ENCODE measurements around the gene BCOR.

BCOR gene

GRCh38 chrX:40145001-40145922 lies 47.5 kb upstream of the BCOR start:
- H3K4me3 ChIP-seq (ENCODE audit: severe bottlenecking), result peak overlapping the region; percentile 40
- no peak overlapping the region for H3K27ac ChIP-seq (ENCODE audit: poor library complexity, severe bottlenecking)

GRCh38 chrX:40144576-40144975 lies 46.8 kb upstream of the BCOR start:
- Histone ChIP-seq H3K4me3 (ENCODE audit: severe bottlenecking) (no peak overlapping the region), H3K4me1 (ENCODE audit: insufficient read depth, poor library complexity, severe bottlenecking) (no peaks in the 10 kb centered on the region)

More at GRCh38 chrX:40145001-40145922, 47.5 kb upstream of the BCOR start:
- TF ChIP-seq CTCF (IDR thresholded peaks at IDR 0.05; ENCODE audit: poor library complexity, severe bottlenecking), result no peak
- Histone ChIP-seq H3K4me1 (ENCODE audit: insufficient read depth, poor library complexity, severe bottlenecking) (no peaks in the 10 kb centered on the region), H3K27me3 (ENCODE audit: insufficient read depth, poor library complexity, severe bottlenecking) (no peaks in the 10 kb centered on the region), H3K9me3 (ENCODE audit: severe bottlenecking) (no peaks in the 10 kb centered on the region), H3K36me3 (ENCODE audit: low read depth) (no peaks in the 10 kb centered on the region)
- DNase-seq (ENCODE audit: low spot score) (no peak), ATAC-seq (ENCODE audit: low read depth) (peak; percentile 48)

GRCh38 chrX:40143987-40144386 lies 46.2 kb upstream of the BCOR start:
- Histone ChIP-seq H3K36me3 (ENCODE audit: low read depth) (no peaks in the 10 kb centered on the region), H3K27me3 (ENCODE audit: insufficient read depth, poor library complexity, severe bottlenecking) (no peaks in the 10 kb centered on the region), H3K4me3 (ENCODE audit: severe bottlenecking) (no peak overlapping the region), H3K4me1 (ENCODE audit: insufficient read depth, poor library complexity, severe bottlenecking) (no peaks in the 10 kb centered on the region), H3K9me3 (ENCODE audit: severe bottlenecking) (no peaks in the 10 kb centered on the region), H3K27ac (ENCODE audit: poor library complexity, severe bottlenecking) (no peak overlapping the region)
- no peak for ATAC-seq (ENCODE audit: low read depth)
- no peak for DNase-seq (ENCODE audit: low spot score)
- no peak for TF ChIP-seq CTCF (IDR thresholded peaks at IDR 0.05; ENCODE audit: poor library complexity, severe bottlenecking)

More at GRCh38 chrX:40144576-40144975, 46.8 kb upstream of the BCOR start:
- H3K27me3 ChIP-seq (ENCODE audit: insufficient read depth, poor library complexity, severe bottlenecking), result no peaks in the 10 kb centered on the region
- no peaks in the 10 kb centered on the region for H3K36me3 ChIP-seq (ENCODE audit: low read depth)
- no peak for TF ChIP-seq CTCF (IDR thresholded peaks at IDR 0.05; ENCODE audit: poor library complexity, severe bottlenecking)
- H3K9me3 ChIP-seq (ENCODE audit: severe bottlenecking), result no peaks in the 10 kb centered on the region
- ATAC-seq (ENCODE audit: low read depth), result no peak
- H3K27ac ChIP-seq (ENCODE audit: poor library complexity, severe bottlenecking), result no peak overlapping the region
- DNase-seq (ENCODE audit: low spot score), result no peak

- H3K4me1 ChIP-seq (ENCODE audit: insufficient read depth, poor library complexity, severe bottlenecking), result no peaks in the 10 kb centered on the region
- no peak overlapping the region for H3K27ac ChIP-seq (ENCODE audit: poor library complexity, severe bottlenecking)
- H3K27me3 ChIP-seq (ENCODE audit: insufficient read depth, poor library complexity, severe bottlenecking), result no peaks in the 10 kb centered on the region
- no peak overlapping the region for H3K4me3 ChIP-seq (ENCODE audit: severe bottlenecking)
- ATAC-seq (ENCODE audit: low read depth) (no peak), DNase-seq (ENCODE audit: low spot score) (no peak)
- no peaks in the 10 kb centered on the region for H3K9me3 ChIP-seq (ENCODE audit: severe bottlenecking)
- no peak for TF ChIP-seq CTCF (IDR thresholded peaks at IDR 0.05; ENCODE audit: poor library complexity, severe bottlenecking)
- no peaks in the 10 kb centered on the region for H3K36me3 ChIP-seq (ENCODE audit: low read depth)
These were observed 45.2 kb upstream of the BCOR start for GRCh38 chrX:40143001-40143400.

GRCh38 chrX:40142417-40142816 lies 44.7 kb upstream of the BCOR start:
- no peak for ATAC-seq (ENCODE audit: low read depth)

More at GRCh38 chrX:40142417-40142816, 44.7 kb upstream of the BCOR start:
- H3K4me1 ChIP-seq (ENCODE audit: insufficient read depth, poor library complexity, severe bottlenecking), result no peaks in the 10 kb centered on the region
- no peaks in the 10 kb centered on the region for H3K27me3 ChIP-seq (ENCODE audit: insufficient read depth, poor library complexity, severe bottlenecking)
- no peak overlapping the region for H3K27ac ChIP-seq (ENCODE audit: poor library complexity, severe bottlenecking)
- TF ChIP-seq CTCF (IDR thresholded peaks at IDR 0.05; ENCODE audit: poor library complexity, severe bottlenecking), result no peak
- H3K36me3 ChIP-seq (ENCODE audit: low read depth), result no peaks in the 10 kb centered on the region
- H3K4me3 ChIP-seq (ENCODE audit: severe bottlenecking), result no peak overlapping the region
- no peak for DNase-seq (ENCODE audit: low spot score)
- no peaks in the 10 kb centered on the region for H3K9me3 ChIP-seq (ENCODE audit: severe bottlenecking)

All from RWPE2 (cell line).